Urinary bladder (tissue), 4 donors: ENCODE results near the gene CAMK4. TPM values are rescaled to one million over a fixed set of nuclear protein-coding genes. Genes with fewer than 3 reads are reported as not detected.
A peak's percentile ranks its signal among the peaks of the same experiment; 100 is the strongest.

Source experiments
- DNase-seq: peaks from one replicate; pipeline ENCODE4 v3.0.0-alpha.2; 2015; ENCODE audit errors: extremely low spot score
- H3K27ac ChIP-seq: one replicate; pipeline ENCODE4 v1.5.1; 2013; ENCODE audit warnings: low read depth, mild to moderate bottlenecking, moderate library complexity
- H3K36me3 ChIP-seq: one replicate; pipeline ENCODE4 v1.6.1; 2013; ENCODE audit warnings: mild to moderate bottlenecking, moderate library complexity; ENCODE audit not compliant: insufficient read depth
- H3K4me1 ChIP-seq: one replicate; pipeline ENCODE4 v1.6.1; 2013; ENCODE audit warnings: mild to moderate bottlenecking, moderate library complexity; ENCODE audit not compliant: insufficient read depth
- H3K4me3 ChIP-seq: one replicate; pipeline ENCODE4 v1.5.1; 2013; ENCODE audit warnings: low read depth, low read length
- WGBS: extraction: QIAGEN DNeasy Blood & Tissue Kit; methylation state at CpG from one replicate; pipeline ENCODE4 v1.1.7; 2013; 5-methylcytosine and 5-hydroxymethylcytosine counted together
- polyA plus RNA-seq: library from polyadenylated mRNA; stranded (reverse); fragments of 200-250 nt; gene quantifications from one replicate; pipeline ENCODE4 v1.2.3, GENCODE V29; 2013
- total RNA-seq: library from RNA; depleted of rRNA; stranded (reverse); fragments of >200 nt; gene quantifications from one replicate; pipeline ENCODE4 v1.2.3, GENCODE V29; 2014
- donor health status: healthy with polysubstance abuse.
- donor health status: healthy.

CAMK4 gene
- total and polyA plus RNA-seq, 2 donors: 1.2 to 30.9 TPM

DNA sequence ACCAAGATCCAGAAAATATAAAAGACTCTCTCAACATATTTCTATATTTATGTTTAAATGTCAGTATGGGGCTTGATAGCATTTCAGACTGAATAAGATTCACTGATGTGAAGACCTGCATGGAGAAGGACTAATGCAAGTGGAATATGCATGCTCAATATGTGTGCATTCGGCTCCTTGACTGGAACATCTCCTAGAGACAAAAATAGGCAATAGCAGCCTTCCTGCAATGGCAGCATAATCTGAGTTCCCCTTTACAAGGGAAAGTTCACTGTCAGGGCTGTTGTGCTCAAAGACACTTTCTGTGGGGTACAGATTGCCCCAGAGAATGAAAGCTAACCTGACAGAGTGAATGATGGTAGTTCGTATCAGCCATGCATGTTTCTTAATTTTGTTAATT is 245.7 kb downstream of the CAMK4 start:
- 92% methylated on average over 2 of the region's 2 CpGs for WGBS
- Histone ChIP-seq H3K27ac (no peak overlapping the region), H3K4me3 (no peak overlapping the region), H3K4me1 (no peaks in the 10 kb centered on the region), H3K36me3 (no peaks in the 10 kb centered on the region)
- no peak for DNase-seq

DNA sequence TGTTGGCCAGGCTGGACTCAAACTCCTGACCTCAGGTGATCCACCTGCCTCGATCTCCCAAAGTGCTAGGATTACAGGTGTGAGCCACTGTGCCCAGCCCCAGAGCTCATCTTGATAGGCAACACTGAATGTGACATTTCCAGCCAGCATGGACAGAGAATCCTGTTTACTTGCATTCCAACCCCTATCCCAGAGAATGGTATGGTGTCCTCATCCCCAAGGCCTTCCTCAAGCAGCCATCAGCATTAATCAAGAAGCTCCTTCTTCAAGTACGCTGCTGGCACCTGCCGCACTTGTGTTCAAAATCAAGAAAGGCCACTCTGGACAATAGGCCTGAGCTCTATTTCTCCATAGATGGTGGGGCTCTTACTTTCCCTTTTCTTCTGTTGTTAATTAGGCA is 247.9 kb downstream of the CAMK4 start:
- DNase-seq: no peak
- Histone ChIP-seq H3K4me1 (no peaks in the 10 kb centered on the region), H3K27ac (no peak overlapping the region), H3K36me3 (no peaks in the 10 kb centered on the region), H3K4me3 (no peak overlapping the region)
- 90% methylated on average over 3 of the region's 3 CpGs for WGBS

DNA sequence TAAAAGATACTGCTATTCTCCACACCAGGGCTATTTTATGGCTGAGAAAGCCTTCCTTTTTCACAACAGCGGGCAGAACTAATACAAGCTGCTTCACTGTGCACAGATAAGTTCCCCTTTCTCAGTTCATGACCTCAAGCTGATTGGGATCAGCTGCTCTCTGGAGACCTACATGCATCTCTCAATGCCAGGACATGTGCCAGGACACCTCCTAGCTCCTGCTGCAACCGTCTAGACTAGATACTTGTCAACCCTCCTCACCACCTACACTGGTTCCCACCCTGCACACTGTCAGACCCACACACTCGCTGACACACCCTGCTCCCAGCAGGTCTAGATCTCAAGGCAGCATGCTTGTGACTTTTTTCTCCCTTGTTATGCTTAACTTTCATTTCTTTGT is 248.4 kb downstream of the CAMK4 start:
- DNase-seq: no peak
- 48% methylated on average over 3 of the region's 3 CpGs for WGBS
- H3K27ac ChIP-seq: no peak overlapping the region
- no peak overlapping the region for H3K4me3 ChIP-seq
- no peaks in the 10 kb centered on the region for H3K36me3 ChIP-seq
- no peaks in the 10 kb centered on the region for H3K4me1 ChIP-seq

DNA sequence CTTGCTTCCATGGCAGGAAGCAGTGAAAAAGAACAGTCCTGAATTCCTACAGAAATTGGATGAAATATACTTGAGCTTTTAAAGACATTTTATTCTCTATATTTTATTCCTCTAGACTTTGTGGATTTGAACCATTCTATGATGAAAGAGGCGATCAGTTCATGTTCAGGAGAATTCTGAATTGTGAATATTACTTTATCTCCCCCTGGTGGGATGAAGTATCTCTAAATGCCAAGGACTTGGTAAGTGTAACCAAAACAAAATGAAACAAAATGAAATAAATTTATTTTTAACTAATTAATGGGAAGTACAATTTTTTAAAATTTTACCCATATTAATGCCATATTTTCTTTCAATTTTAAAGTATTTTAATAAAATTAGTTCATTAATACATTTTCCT is 254.1 kb downstream of the CAMK4 start:
- Histone ChIP-seq H3K4me3 (no peak overlapping the region), H3K36me3 (peaks cover 2% of the 10 kb centered on the region), H3K27ac (no peak overlapping the region), H3K4me1 (no peaks in the 10 kb centered on the region)
- no peak for DNase-seq
- WGBS: 66% methylated on average over 1 of the region's 1 CpG

DNA sequence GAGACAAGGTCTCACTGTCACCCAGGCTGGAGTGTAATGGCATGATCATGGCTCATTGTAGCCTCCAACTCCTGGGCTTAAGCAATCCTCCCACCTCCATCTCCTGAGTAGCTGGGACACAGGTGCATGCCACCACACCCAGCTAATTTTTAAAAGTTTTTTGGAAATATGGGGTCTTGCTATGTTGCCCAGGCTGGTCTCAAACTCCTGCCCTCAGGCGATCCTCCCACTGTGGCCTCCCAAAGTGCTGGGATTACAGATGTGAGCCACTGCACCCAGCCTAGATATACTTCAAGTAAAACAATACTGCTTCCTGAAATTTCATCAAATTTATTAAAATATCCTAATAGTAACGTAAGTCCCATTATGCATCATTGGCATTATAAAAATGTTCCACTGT is 254.7 kb downstream of the CAMK4 start:
- WGBS: 97% methylated on average over 2 of the region's 2 CpGs
- no peak overlapping the region for H3K27ac ChIP-seq
- H3K4me1 ChIP-seq: no peaks in the 10 kb centered on the region
- peaks cover 2% of the 10 kb centered on the region for H3K36me3 ChIP-seq
- no peak for DNase-seq
- no peak overlapping the region for H3K4me3 ChIP-seq

DNA sequence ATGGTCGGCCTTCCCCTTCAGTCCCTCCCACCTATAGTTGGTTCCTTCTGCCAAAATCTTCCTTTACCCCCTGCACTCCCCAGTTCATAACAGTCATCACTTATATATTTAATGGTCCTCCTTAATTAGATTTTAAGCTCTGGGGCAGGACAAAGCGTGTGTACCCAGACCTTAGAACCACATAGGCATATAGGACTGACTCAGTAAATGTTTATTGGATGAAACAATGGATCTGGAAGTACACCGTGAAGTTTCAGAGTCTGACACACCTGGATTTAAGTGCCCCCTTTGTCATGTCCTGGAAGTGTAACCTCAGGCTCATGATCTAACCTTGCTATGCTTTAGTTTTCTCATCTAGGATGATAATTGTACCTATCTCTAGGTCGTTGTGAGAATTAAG is 256.2 kb downstream of the CAMK4 start:
- H3K27ac ChIP-seq: no peak overlapping the region
- peaks cover 2% of the 10 kb centered on the region for H3K36me3 ChIP-seq
- no peak overlapping the region for H3K4me3 ChIP-seq
- WGBS: 65% methylated on average over 4 of the region's 4 CpGs
- no peak for DNase-seq
- no peaks in the 10 kb centered on the region for H3K4me1 ChIP-seq

DNA sequence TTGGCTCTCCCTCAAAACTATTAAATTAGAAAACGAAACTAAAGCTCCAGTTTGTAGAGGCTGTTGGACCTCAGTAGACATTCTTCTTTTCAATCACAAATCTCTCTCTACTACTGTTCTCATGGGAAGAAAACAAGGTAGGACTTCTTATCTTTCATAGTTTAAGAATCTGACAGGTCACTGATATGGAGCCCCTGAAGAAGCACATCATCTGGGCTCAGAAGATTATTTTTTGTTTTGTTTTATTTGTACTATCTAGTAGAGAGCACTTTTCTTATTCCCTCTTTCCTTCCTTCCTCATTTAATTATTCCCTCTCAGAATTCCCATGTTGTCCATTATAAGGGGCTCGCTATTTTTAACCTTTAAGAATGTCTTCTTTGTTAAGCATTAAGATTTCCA is 261.9 kb downstream of the CAMK4 start:
- no peak overlapping the region for H3K27ac ChIP-seq
- WGBS: 39% methylated on average over 2 of the region's 2 CpGs
- no peak for DNase-seq
- peaks cover 2% of the 10 kb centered on the region for H3K36me3 ChIP-seq
- H3K4me3 ChIP-seq: no peak overlapping the region
- no peaks in the 10 kb centered on the region for H3K4me1 ChIP-seq

DNA sequence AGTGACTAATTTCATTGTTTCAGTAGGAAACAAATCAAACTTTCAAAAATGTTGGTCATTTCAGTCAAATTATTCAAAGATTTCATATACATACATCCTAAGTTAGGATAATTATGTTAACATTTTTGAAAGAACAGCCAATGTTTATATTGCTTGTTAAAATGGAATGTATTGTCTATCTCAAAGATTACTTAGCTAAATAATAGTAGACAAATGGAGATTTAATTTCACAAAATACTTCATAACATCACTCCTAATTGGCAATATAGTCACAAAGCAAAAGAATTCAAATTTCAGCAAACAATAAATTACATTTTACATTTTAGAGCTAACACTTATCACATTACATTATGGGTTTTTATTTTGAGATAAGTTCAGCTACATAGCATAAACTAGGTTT is 262.7 kb downstream of the CAMK4 start:
- H3K36me3 ChIP-seq: peaks cover 2% of the 10 kb centered on the region
- H3K27ac ChIP-seq: no peak overlapping the region
- no peak for DNase-seq
- no peaks in the 10 kb centered on the region for H3K4me1 ChIP-seq
- no peak overlapping the region for H3K4me3 ChIP-seq

DNA sequence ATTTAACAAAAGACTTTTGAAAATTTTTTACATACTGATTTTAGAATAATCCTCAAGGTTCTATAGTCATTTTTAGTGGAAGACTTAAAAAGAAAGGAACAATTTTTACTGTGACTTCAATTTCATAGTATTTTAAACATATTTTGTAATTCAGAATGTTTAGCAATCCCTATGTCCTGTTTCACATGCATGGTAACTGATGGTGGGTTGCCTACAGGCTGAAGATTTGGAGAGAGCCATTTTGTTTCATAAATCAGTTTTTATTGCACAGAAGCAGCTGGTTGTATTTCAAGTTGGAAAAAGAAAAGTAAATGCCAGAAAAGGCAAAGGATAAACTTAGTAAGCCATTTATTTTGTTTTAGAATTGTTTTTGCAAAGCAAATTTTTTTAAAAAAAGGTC is 264.2 kb downstream of the CAMK4 start:
- Histone ChIP-seq H3K36me3 (no peaks in the 10 kb centered on the region), H3K4me3 (no peak overlapping the region), H3K27ac (no peak overlapping the region), H3K4me1 (no peaks in the 10 kb centered on the region)
- DNase-seq: no peak

DNA sequence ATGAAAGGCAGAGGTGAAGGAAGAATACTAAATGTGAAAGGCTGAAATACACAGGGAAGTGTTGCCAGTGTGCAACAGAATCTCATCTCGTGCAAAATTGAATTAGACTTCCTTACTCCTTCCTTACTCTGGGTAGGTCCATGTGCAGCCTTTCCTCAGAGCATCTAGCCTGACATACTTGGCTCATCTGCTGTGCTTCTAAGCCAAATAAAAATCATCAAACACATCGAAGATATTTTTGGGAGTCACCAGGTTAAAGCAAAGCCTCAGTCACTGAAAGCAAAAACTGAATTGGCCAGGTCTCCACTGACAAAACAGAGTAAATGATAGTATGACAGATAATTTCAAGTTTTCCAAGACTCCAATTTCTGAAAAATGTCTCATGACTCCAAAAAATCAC is 268.8 kb downstream of the CAMK4 start:
- Histone ChIP-seq H3K4me1 (no peaks in the 10 kb centered on the region), H3K4me3 (no peak overlapping the region), H3K27ac (no peak overlapping the region), H3K36me3 (no peaks in the 10 kb centered on the region)
- 33% methylated on average over 2 of the region's 2 CpGs for WGBS
- DNase-seq: no peak

DNA sequence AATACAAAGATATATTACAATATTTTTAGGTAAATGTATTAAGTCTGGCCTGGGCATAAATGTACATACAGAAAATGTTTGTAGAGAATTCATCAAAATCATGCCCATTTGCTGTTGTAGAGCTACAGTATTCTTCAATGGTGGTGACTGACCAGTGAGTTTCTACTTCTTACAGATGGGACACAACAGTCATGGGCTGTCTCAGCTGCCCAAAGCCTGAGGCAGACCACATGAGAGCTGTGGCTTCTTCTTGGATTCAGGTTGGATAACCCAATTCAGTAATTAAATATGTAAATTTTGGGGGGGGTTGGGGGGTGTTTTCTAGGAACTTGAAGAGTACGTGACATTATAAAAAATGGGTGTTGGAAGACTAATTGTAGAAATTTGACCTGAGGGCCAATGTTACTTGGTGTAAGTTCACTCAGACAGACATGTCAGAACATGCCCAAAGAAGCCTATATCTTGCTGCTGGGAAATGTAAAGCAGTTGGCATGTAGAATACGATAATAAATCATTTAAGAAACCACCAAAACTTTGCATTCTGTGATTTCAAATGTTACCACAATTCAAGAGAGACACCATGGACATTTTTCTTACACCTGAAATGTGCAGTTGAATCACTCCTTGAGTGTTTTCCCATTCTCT is 270.3 kb downstream of the CAMK4 start:
- Histone ChIP-seq H3K27ac (no peak overlapping the region), H3K4me1 (no peaks in the 10 kb centered on the region), H3K4me3 (no peak overlapping the region), H3K36me3 (no peaks in the 10 kb centered on the region)
- DNase-seq: no peak
- 90% methylated on average over 2 of the region's 2 CpGs for WGBS

DNA sequence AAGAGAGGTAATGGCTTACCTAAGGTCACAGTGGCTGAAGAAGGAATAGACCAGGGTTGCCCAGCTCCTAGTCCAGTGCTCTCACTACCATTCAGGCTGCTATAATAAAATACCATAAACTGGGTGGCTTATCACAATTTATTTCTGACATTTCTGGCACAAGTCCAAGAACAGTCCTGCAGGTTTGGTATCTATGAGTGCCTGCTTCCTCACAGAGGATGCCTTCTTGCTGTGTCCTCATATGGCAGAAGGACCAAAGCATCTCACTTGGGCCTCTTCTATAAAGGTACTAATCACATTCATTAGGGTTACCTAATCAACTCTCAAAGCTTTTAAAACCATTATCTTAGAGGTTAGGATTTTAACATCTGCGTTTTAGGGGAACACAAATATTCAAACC is 271.0 kb downstream of the CAMK4 start:
- Histone ChIP-seq H3K4me3 (no peak overlapping the region), H3K27ac (no peak overlapping the region), H3K4me1 (no peaks in the 10 kb centered on the region), H3K36me3 (no peaks in the 10 kb centered on the region)
- DNase-seq: no peak
- 94% methylated on average over 1 of the region's 1 CpG for WGBS

DNA sequence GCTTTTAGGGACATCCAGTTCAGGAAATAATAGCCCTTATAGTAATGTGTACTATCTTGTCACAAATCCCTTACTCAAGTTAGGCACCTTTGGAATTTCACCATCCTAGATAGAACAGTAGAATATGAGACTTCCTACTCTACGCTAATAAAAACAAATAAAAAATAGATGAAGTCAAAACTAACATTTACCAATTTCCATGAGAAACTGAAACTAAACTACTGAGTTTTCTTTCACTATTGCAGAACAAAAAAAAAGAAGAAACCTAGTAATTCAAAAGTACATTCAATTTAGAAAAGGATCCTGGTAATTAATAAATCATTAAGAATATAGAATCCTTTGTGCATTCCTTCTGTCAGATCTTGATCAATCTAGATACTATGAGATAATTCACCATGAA is 274.2 kb downstream of the CAMK4 start:
- no peaks in the 10 kb centered on the region for H3K36me3 ChIP-seq
- no peak overlapping the region for H3K27ac ChIP-seq
- no peaks in the 10 kb centered on the region for H3K4me1 ChIP-seq
- no peak overlapping the region for H3K4me3 ChIP-seq
- 79% methylated on average over 1 of the region's 1 CpG for WGBS
- DNase-seq: no peak

DNA sequence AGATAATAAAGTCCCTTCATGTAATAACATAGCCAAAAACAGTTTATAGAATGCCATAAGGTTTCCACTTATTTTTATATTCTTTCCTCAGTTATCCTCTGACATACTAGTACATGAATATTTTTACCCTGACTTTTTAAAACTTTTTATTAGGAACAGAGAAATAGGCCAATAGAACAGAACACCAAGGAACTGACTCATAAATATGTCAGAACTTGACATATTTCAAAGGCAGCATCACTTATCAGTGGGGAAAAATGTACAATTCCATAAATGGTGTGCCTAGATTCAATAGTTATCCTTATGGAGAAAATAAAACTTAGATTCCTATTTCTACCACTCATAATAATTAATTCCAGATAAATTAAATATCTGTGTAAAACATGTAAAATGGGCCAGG is 278.8 kb downstream of the CAMK4 start:
- Histone ChIP-seq H3K27ac (no peak overlapping the region), H3K4me1 (peaks cover 1% of the 10 kb centered on the region), H3K36me3 (no peaks in the 10 kb centered on the region), H3K4me3 (no peak overlapping the region)
- no peak for DNase-seq

DNA sequence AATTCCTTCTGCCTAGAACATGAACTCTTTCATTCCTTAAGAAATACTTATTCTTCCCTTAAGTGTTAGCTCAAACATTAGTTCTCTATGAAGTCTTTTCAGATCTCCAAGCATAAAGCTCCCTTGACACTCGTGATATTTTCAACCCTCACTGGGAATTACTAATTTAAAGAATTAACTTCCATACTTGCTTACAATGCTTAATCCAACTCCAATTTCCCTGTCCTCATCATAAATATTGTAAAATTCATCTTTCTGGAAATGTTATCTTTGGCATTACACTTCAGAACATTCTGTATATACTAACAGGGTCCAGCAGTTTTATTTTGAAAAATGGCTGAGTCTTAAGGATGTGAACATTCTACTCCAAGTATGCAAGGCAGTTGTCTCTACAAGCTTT is 280.9 kb downstream of the CAMK4 start:
- WGBS: 31% methylated on average over 1 of the region's 1 CpG
- Histone ChIP-seq H3K27ac (no peak overlapping the region), H3K36me3 (no peaks in the 10 kb centered on the region), H3K4me3 (no peak overlapping the region), H3K4me1 (peaks cover 1% of the 10 kb centered on the region)
- peak; percentile 51 for DNase-seq
